ENCODE results near the gene EPB42.
A peak's percentile ranks its signal among the peaks of the same experiment; 100 is the strongest.
"Not testable (repeated sequence)": the region's sequence is repeated elsewhere in the genome, so short reads cannot be mapped to it uniquely, and the experiment has no call there.

EPB42 gene

DNA sequence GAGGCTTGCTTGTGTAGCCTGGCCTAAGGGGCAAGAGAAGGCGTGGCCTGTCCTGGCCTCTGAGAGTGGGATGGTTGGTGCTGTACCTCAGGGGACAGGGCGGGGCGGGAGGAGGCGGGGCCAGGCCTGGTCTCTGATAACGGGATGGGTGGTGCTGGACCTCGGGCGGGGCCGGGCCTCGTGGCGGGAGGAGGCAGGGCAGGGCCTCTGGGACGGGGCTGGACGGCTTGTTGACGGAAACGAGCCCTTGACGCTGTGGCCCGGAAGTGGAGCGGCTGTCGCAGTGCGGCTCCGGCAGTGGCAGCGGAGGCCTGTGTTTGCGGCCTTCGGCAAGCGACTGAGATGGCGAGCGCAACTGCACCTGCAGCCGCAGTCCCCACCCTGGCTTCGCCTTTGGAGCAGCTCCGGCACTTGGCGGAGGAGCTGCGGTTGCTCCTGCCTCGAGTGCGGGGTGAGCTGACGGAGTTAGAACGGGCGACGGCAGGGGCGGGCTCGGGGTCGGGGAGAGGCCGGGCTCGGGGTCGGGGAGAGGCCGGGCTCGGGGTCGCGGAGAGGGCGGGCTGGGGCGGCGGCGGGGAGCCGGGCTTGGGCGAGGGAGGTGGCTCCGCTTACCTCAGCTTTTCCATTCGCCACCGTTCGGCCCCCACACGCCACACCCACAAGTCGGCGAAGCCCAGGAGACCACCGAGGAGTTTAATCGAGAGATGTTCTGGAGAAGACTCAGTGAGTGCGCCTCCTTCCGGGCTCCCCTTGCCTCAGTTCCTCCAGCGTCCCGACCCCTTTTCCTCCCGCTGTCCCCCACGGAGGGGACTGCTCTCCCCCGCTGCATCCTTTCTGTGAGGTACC, 35.4 kb downstream of the EPB42 start, which contains the start of gene CCNDBP1:
CCNDBP1 (plus strand) TSS at position 247 of the 846 bp plus-strand sequence; CDS start at position 343, 96 bp downstream.
- peak; percentile 54 for DNase-seq (ENCODE audit: low read depth)

DNA sequence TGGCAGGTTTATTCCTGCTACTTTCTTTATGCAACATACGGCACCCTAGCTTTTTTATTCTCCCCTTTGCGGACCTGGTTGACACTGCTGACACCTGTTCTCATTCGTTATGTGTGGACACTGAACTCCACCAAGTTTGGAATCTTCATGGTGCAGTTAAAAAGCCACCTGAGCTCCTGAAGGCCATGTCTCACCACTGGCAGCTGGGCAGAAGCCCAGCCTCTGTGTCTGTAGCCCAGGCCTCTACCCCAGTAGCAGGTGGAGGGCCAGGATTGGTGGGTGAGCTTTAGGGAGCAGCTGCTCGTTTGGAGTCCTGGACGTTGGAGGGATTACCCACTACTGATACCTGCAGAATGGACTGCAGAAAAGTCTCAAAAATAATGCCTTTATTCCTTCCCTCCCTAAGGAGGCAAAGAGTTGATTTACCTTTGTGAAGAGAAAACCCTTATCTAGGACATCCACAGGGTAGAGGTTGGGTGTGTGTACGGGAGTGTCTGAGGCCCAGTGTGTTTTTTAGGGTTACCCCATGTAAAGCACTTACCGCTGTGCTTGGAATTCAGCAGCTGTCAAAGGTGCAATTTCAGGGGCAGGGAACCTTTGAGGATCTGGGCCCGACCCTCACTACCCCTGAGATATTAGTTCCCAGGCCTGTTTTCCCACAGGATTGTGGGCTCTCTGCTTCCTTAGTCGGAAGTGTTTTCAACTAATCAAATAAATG, 36.3 kb downstream of the EPB42 start:
- DNase-seq (ENCODE audit: low read depth): no peak

DNA sequence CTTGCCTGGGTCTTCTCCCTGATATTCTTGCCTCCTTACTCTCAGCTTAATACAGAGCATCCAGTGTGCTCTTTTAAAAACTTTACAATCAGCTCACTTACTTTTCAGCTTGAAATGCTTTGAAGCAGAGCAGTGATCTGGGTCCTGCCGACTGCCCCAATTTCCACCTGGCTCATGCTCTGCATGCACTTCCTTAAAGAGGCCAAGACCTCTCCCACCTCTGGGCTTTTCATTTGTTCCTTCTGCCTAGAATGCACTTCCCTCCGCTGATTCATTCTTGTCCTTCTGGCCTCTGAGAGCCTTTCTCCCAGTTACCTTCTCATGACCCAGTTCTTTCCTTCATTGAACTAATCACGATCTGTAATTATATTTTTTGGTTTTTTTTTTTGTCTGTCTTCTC, 37.5 kb downstream of the EPB42 start:
- DNase-seq (ENCODE audit: low read depth): no peak

- DNase-seq (ENCODE audit: low read depth): not testable (repeated sequence)
Observed at GRCh38 chr15:43177147-43177546, 43.7 kb downstream of the EPB42 start.

- DNase-seq (ENCODE audit: low read depth): not testable (repeated sequence)
Observed at GRCh38 chr15:43175656-43176309, 45.0 kb downstream of the EPB42 start.

- no peak for DNase-seq (ENCODE audit: low read depth)
Observed at GRCh38 chr15:43169888-43170287, 50.9 kb downstream of the EPB42 start.

GRCh38 chr15:43168192-43169107, 52.4 kb downstream of the EPB42 start:
- no peak for DNase-seq (ENCODE audit: low read depth)

GRCh38 chr15:43167261-43167660, 53.6 kb downstream of the EPB42 start:
- not testable (repeated sequence) for DNase-seq (ENCODE audit: low read depth)

DNA sequence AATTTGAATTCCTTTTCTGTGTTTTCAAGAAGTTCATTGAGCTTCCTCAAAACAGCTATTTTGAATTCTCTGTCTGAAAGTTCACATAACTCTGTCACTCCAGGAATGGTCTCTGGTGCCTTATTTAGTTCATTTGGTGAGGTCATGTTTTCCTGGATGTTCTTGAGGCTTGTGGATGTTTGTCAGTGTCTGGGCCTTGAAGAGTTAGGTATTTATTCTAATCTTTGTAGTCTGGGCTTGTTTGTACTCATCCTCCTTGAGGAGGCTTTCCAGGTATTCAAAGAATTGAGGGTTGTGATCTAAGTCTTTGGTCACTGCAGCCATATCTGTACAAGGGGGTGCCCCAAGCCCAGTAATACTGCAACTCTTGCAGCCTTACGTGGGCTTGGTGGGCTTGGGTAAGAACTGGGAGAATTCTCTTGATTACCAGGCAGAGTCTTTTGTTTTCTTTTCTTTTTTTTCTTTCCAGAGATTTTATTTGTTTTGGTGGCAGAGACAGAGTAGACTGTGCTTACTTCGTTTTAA, 55.0 kb downstream of the EPB42 start:
- no peak for DNase-seq (ENCODE audit: low read depth)

GRCh38 chr15:43153269-43153668, 67.5 kb downstream of the EPB42 start:
- no peak for DNase-seq (ENCODE audit: low read depth)

DNA sequence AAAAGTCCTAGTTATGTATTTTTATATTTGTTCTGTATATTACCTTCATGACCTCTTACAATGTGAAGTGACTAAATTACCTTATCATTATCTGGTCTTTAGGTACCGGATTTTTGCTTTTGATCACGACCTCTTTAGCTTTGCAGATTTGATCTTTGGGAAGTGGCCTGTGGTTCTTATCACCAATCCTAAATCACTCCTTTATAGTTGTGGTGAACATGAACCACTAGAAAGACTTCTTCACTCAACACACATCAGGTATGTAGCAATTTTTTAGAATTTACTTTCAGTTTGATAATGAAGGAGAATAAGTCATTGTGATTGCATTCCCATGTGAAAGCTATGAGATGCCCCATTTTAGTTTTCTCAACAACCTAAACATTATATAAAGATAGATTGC, 69.1 kb downstream of the EPB42 start:
- no peak for DNase-seq (ENCODE audit: low read depth)

GRCh38 chr15:43150191-43150929, 70.5 kb downstream of the EPB42 start:
- DNase-seq (ENCODE audit: low read depth): peak; percentile 68

All from fibroblast of the conjunctiva (primary cell).